Measurements from ENCODE around the gene ENPEP.
"Not testable (repeated sequence)": the region's sequence is repeated elsewhere in the genome, so short reads cannot be mapped to it uniquely, and the experiment has no call there.

The ENPEP gene

DNA sequence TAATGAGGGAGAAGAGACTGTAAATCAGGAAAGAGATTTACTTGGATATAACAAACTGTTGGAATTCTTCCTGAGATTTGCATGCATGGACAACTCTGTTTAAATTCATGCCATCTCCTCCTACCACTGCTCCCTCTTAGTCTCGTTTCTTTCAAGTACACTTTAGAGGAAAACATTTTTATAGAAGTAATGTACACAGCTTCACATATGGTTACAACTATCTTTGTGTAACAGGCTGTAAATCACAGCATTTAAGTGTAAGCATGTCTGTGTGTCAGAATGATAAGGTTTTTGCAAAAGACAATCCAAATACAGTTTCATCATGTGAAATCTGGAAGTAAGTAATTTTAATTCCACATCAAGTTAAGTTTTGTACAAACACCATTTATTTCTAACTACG, 21.5 kb upstream of the ENPEP start:
- DNase-seq (ENCODE audit: insufficient read length, low spot score) (no peak), FAIRE-seq (no peak)
- TF ChIP-seq CTCF (IDR thresholded peaks at IDR 0.05; ENCODE audit: insufficient read depth, missing control alignments) = no peak

GRCh38 chr4:110458494-110459266, 17.3 kb upstream of the ENPEP start:
- DNase-seq (ENCODE audit: insufficient read length, low spot score) (no peak), FAIRE-seq (no peak)
- TF ChIP-seq CTCF (IDR thresholded peaks at IDR 0.05; ENCODE audit: insufficient read depth, missing control alignments) = no peak

DNA sequence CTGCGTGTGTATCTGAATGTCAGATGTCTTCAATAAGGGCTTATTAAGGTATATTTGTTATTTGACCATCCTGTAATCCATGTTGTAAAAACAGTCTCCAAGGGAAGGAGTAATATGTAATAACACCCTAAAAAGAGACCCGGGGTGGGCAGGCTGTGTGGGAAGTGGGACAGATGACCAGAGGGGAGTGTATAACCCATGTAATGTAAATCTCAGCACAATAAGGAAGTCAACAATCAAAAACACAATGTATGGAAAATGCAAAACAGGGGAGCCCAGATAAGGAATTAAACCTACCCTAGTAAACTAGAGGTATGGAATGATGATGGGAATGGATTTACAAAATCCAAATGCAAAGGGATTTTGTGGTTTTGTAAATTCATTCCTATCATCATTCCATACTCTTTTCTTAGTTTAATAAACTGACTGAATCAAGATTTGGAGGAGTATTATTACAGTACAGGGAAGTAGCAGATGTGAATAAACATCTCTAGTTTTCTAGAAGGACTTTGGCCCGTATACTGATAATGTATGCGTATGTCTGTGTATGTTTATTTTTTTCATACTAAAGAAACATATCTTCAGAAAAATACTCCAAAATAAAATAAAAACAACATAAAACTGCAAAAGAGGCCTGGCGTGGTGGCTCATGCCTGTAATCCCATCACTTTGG, 15.7 kb upstream of the ENPEP start:
- TF ChIP-seq CTCF (IDR thresholded peaks at IDR 0.05; ENCODE audit: insufficient read depth, missing control alignments) = no peak
- DNase-seq (ENCODE audit: insufficient read length, low spot score) = no peak
- FAIRE-seq = no peak

- TF ChIP-seq CTCF (IDR thresholded peaks at IDR 0.05; ENCODE audit: insufficient read depth, missing control alignments) = no peak
- no peak for FAIRE-seq
- DNase-seq (ENCODE audit: insufficient read length, low spot score) = no peak
These were observed 8.6 kb upstream of the ENPEP start for GRCh38 chr4:110467400-110467799.

DNA sequence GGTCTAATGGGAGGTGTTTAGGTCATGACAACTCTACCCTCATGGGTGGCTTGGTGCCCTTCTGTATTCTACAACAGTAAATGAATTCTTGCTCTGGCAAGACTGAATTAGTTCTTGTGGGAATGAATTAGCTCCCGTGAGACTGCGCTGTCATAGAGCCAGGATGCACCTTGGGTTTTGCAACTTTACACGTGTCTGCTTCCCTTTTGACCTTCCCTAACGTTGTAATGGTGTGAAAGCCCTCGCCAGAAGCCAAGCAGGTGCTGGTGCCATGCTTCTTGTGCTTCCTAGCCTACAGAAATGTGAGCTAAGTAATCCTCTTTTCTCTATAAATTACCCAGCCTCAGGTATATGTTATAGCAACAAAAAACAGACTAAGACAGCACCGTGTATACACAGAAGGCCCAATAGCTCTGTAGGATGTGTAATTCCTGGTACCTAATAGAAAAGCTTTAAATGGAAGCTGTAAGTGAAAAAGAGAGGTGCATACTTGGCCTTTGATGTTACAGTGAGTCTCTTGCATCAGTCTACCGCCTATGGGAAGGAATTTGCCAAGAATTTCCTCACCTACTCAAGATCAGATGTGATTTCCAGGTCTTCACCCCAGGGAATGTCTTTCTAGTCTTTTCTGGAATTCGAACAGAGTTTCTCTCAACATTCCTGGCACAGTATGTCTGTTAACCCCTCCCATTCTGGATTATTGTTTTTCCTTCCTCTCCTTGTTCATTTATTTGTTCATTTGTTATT, 3.2 kb upstream of the ENPEP start:
- no peak for TF ChIP-seq CTCF (IDR thresholded peaks at IDR 0.05; ENCODE audit: insufficient read depth, missing control alignments)
- DNase-seq (ENCODE audit: insufficient read length, low spot score) (no peak), FAIRE-seq (no peak)

DNA sequence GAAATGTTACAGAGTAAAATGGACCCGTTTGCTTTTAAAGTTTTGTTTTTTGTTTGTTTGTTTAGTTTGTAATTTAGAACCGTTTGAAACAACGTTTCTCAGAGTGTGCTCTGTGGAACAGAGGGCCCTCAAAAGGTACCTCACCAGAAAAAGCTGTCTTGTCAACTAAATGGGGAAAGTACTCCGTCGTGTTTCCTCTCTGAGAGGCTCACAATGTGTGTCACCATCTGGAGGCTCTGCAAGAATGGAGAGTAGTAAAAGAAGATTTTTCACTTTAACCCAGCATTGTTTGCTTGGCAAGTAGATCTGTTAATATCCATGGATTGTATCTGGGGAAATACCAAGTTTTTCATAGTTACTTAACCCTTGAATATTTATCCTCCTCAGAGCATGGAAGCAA, 1.5 kb upstream of the ENPEP start:
- no peak for DNase-seq (ENCODE audit: insufficient read length, low spot score)
- no peak for FAIRE-seq
- TF ChIP-seq CTCF (IDR thresholded peaks at IDR 0.05; ENCODE audit: insufficient read depth, missing control alignments) = no peak

- not testable (repeated sequence) for FAIRE-seq; DNase-seq (ENCODE audit: insufficient read length, low spot score)
These were observed 875 bp upstream of the ENPEP start for GRCh38 chr4:110475080-110475479.
